ENCODE measurements around the gene GRIN1. TPM values are rescaled to one million over a fixed set of nuclear protein-coding genes. Genes with fewer than 3 reads are reported as not detected.

Gene GRIN1
- 0.29 TPM in 1 of 2 replicates, not detected in the other for total RNA-seq

GRCh38 chr9:137138722-137139467 lies at the start of gene GRIN1:
TSS of gene GRIN1 (plus strand) at chr9:137139154. CDS start at chr9:137139487, 333 bp downstream.

DNA sequence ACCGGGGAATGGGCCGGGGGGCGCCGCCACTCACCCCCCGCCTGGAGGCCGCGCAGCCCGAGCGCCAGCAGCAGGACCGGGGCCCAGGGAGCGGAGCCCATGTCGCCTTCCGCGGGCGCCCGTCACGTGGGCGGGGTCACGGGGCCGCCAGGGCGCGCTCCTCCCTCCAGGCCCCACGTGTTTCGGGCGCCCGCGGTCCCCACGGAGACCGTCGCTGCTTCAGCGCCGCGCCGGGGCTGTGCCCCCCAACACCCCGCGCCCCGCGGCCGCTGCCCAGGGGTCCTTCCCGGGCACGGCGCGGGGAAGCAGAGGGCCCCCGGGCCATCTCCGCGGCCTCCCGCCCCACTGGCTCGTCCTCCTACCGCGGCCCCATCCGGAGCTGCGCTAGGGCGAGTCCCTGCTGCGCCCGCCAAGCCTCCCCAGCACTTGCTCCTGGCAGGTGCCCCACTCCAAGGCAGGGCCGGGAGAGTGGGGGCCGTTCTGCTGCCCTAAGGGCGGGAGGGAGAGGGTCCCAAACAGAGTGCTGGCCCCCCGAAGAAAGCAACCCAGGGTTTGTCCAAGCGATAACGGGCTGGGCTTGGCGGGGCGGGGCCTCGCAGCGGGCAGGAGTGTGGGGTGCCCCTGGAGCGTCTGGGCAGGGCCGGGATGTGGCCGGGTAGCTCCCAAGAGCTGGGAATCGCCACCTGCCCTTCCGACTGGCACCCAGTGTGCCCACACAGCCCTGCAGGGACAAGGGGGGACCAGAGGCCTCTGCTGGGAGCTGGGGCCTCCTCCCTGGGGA lies 24.2 kb upstream of the GRIN1 start, which contains the start of gene DPP7:
DPP7 (minus strand) TSS at position 121 of the 781 bp plus-strand sequence; CDS start at position 101, 20 bp downstream.

GRCh38 chr9:137169896-137170358 lies 31.0 kb downstream of the GRIN1 start, which contains the start of gene LRRC26:
TSS of gene LRRC26 (minus strand) at chr9:137170051. CDS start at chr9:137169943, 108 bp downstream.

GRCh38 chr9:137188490-137189296 lies 49.7 kb downstream of the GRIN1 start, which contains the start of the genes ANAPC2 and SSNA1:
TSS of gene ANAPC2 (minus strand) at chr9:137188560. CDS start at chr9:137188532, 28 bp downstream.
TSS of gene SSNA1 (plus strand) at chr9:137188676. CDS start at chr9:137188727, 51 bp downstream.

DNA sequence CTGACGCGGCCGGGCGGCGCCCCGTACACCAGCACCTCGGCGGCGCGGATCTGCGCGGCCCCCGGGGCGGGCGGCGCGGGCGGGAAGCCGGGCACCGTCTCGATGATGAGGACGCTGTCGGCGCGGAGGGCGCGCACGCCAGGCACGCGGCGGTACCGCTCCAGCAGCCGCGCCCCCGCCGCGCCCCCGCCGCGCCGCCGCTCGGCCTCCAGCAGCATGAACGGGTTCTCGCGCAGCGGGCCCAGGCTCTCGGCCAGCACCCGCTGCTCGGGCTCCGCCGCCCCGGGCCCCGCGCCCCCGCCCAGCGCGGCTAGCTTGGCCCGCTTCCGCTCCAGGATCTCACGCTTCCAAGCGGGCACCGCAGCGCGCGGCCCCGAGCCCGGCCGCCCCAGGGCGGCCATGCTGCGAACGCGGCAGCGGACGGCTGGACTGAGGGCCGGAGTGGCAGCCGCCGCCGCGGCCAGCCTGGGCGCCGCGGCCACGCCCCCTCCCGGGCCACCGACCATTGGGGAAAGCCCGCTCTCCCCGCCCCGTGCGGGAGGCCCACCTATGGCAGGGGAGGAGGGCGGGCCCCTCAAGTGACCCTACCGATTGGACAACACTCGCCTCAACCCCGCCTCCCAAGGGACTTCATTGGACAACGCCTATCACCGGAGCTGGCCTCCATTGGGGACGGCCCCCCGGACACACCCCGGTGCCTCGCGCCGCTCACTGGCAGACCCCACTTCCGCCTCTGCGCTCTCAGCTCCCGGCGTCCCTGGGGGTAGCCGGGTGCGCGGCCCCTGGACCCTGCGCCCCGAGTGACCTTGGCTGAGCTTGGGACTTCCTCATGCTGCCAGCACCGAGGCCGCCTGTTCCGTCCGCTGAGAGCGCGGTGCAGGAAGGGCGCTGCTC lies 61.6 kb downstream of the GRIN1 start, which contains the start of gene TPRN:
TPRN (minus strand) TSS at position 431 of the 894 bp plus-strand sequence; CDS start at position 401, 30 bp downstream.

GRCh38 chr9:137205126-137206069 lies 66.4 kb downstream of the GRIN1 start, which contains the start of the genes NDOR1 and TMEM203:
TSS of gene NDOR1 (plus strand) at chr9:137205700. CDS start at chr9:137205778, 78 bp downstream.
TSS of gene TMEM203 (minus strand) at chr9:137205648. CDS start at chr9:137205414, 234 bp downstream.

Other genes starting within 250 kb of the GRIN1 start
- 137 and 146 TPM in 2 replicates for gene FBXW5, start 194.4 kb upstream of the GRIN1 start, total RNA-seq
- gene C8G, start 193.9 kb upstream of the GRIN1 start, total RNA-seq: not detected in 2 replicates
- gene LCN12, start 186.9 kb upstream of the GRIN1 start, total RNA-seq: not detected in 2 replicates
- gene PTGDS, start 161.7 kb upstream of the GRIN1 start, total RNA-seq: 211 and 233 TPM in 2 replicates
- 0.73 TPM in 1 of 2 replicates, not detected in the other for gene LCNL1, start 156.2 kb upstream of the GRIN1 start, total RNA-seq
- gene PAXX, start 146.7 kb upstream of the GRIN1 start, total RNA-seq: 22.2 and 22.3 TPM in 2 replicates
- 0.83 and 3.2 TPM in 2 replicates for gene CLIC3, start 142.6 kb upstream of the GRIN1 start, total RNA-seq
- gene ABCA2, start 110.9 kb upstream of the GRIN1 start, total RNA-seq: 27.1 and 27.6 TPM in 2 replicates
- not detected in 2 replicates for gene FUT7, start 107.1 kb upstream of the GRIN1 start, total RNA-seq
- 58.8 and 86.1 TPM in 2 replicates for gene NPDC1, start 93.0 kb upstream of the GRIN1 start, total RNA-seq
- gene ENTPD2, start 85.1 kb upstream of the GRIN1 start, total RNA-seq: not detected in 2 replicates
- 0.34 and 0.75 TPM in 2 replicates for gene SAPCD2, start 68.6 kb upstream of the GRIN1 start, total RNA-seq
- gene UAP1L1, start 61.6 kb upstream of the GRIN1 start, total RNA-seq: 6.0 and 9.9 TPM in 2 replicates
- 59.6 and 67.2 TPM in 2 replicates for gene MAN1B1, start 52.2 kb upstream of the GRIN1 start, total RNA-seq
- 97.4 and 113 TPM in 2 replicates for gene DPP7, start 24.4 kb upstream of the GRIN1 start, total RNA-seq
- gene LRRC26, start 30.9 kb downstream of the GRIN1 start, total RNA-seq: not detected in 2 replicates
- gene TMEM210, start 32.9 kb downstream of the GRIN1 start, total RNA-seq: not detected in 2 replicates
- gene ANAPC2, start 49.4 kb downstream of the GRIN1 start, total RNA-seq: 10.9 and 19.1 TPM in 2 replicates
- 50.5 and 62.2 TPM in 2 replicates for gene SSNA1, start 49.5 kb downstream of the GRIN1 start, total RNA-seq
- 9.4 and 14.9 TPM in 2 replicates for gene TPRN, start 61.6 kb downstream of the GRIN1 start, total RNA-seq
- 33.2 and 33.7 TPM in 2 replicates for gene TMEM203, start 66.5 kb downstream of the GRIN1 start, total RNA-seq
- gene NDOR1, start 66.5 kb downstream of the GRIN1 start, total RNA-seq: 8.0 and 9.5 TPM in 2 replicates
- gene RNF208, start 83.1 kb downstream of the GRIN1 start, total RNA-seq: not detected in 2 replicates
- 1.4 TPM in 1 of 2 replicates, not detected in the other for gene CYSRT1, start 86.0 kb downstream of the GRIN1 start, total RNA-seq
- gene RNF224, start 88.3 kb downstream of the GRIN1 start, total RNA-seq: not detected in 2 replicates
- not detected in 2 replicates for gene SLC34A3, start 91.7 kb downstream of the GRIN1 start, total RNA-seq
- gene TUBB4B, start 102.1 kb downstream of the GRIN1 start, total RNA-seq: 118 and 122 TPM in 2 replicates
- gene STPG3, start 112.1 kb downstream of the GRIN1 start, total RNA-seq: not detected in 2 replicates
- 33.9 and 37.6 TPM in 2 replicates for gene NELFB, start 116.2 kb downstream of the GRIN1 start, total RNA-seq
- 4.0 and 5.3 TPM in 2 replicates for gene TOR4A, start 138.6 kb downstream of the GRIN1 start, total RNA-seq
- gene NRARP, start 163.1 kb downstream of the GRIN1 start, total RNA-seq: 0.29 and 1.7 TPM in 2 replicates